Esophagus squamous epithelium (tissue), 5 donors: ENCODE results near the gene ADARB2. TPM values are rescaled to one million over a fixed set of nuclear protein-coding genes. Genes with fewer than 3 reads are reported as not detected.

Experiments
- DNase-seq: peaks from one replicate; lab custom pipeline; 2025; lab: John Stamatoyannopoulos, UW
- H3K27ac ChIP-seq, 4 donors: fragments of 200-600 bp; sonication (generic); one replicate each; pipeline ENCODE4 v1.5.1; 2016 to 2019; ENCODE audit warnings: mild to moderate bottlenecking in 1 of 4
- H3K27me3 ChIP-seq, 4 donors: fragments of 200-600 bp; sonication (generic); 1 replicate in 3 of 4; 2 replicates in 1 of 4; pipeline versions ENCODE4 v1.5.1 to v1.6.0; 2017 to 2021; ENCODE audit warnings: antibody characterized with exemption in 1 of 4
- H3K36me3 ChIP-seq, 3 donors: fragments of 200-600 bp; sonication (generic); one replicate each; pipeline ENCODE4 v1.5.1; 2016 to 2019
- H3K4me1 ChIP-seq, 3 donors: fragments of 200-600 bp; sonication (generic); one replicate each; pipeline ENCODE4 v1.5.1; 2017 to 2019
- H3K4me3 ChIP-seq, 4 donors: fragments of 200-600 bp; sonication (generic); 1 replicate in 3 of 4; 2 replicates in 1 of 4; pipeline ENCODE4 v1.5.1; 2016 to 2019; ENCODE audit warnings: mild to moderate bottlenecking in 2 of 4, moderate library complexity in 1 of 4
- H3K9me3 ChIP-seq, 3 donors: fragments of 200-600 bp; sonication (generic); one replicate each; pipeline ENCODE4 v1.5.1; 2016 to 2019
- CTCF ChIP-seq, 6 experiments: fragments of 450-650 bp in 4 of 6; fragments of 200-600 bp in 2 of 6; sonication (generic) in 2 of 6; IDR thresholded peaks; one replicate each; pipeline ENCODE4 v1.5.1; 2016 to 2019; ENCODE audit warnings: antibody characterized with exemption in 6 of 6, mild to moderate bottlenecking in 4 of 6, moderate library complexity in 4 of 6
- POLR2A ChIP-seq, 4 donors: fragments of 450-650 bp; IDR thresholded peaks; one replicate each; pipeline ENCODE4 v1.6.1; 2017; ENCODE audit warnings: antibody characterized with exemption in 4 of 4, mild to moderate bottlenecking in 4 of 4, moderate library complexity in 3 of 4
- WGBS, 2 donors: methylation state at CpG; one replicate each; pipeline ENCODE4 v1.1.5; 2018; 5-methylcytosine and 5-hydroxymethylcytosine counted together
- intact Hi-C: fragments of 100-400 bp; cut with DNase I; formaldehyde crosslinking; loops from one replicate; pipeline ENCODE4 v1.15.0; 2022
- total RNA-seq, 4 donors: library from RNA; depleted of rRNA; stranded (reverse); fragments of >200 nt; gene quantifications; one replicate each; pipeline ENCODE4 v1.1.0, GENCODE V29; 2016
- donor health status: DM: yes; HTN: yes; CAD: no.

Gene ADARB2
- total RNA-seq, 4 donors from 2014 or later = 0.21 to 3.5 (median 1.5) TPM

DNA sequence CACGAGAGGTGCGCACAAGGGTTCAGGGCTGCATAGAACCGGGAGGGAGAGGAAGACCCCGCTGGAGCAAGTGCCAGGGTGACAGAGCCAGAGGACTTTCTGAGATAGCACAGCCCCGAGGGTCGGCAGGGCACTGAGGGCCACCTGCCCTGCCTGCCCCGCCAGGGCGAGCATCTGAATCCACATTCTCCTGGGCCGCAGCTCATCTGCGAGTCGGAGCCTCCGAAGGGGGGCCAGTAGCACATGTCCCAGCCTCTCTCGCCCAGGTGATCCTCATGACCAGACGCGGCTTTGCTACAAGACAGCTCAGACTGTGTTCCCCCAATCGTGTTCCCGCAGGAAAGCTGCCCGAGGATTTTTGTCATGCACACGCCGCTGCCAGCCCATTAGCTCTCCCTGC, 71.2 kb downstream of the ADARB2 start:
- peaks cover 0 to 11% (median 0%) of the 10 kb centered on the region in 3 donors for H3K4me1 ChIP-seq
- DNase-seq = no peak
- H3K9me3 ChIP-seq = no peaks in the 10 kb centered on the region
- no peak overlapping the region for H3K27ac ChIP-seq
- H3K27me3 ChIP-seq = peaks cover 0 to 7% (median 0%) of the 10 kb centered on the region in 4 donors
- WGBS, 2 donors = 75 to 93% methylated on average over 8 to 9 of the region's 20 CpGs
- no peaks in the 10 kb centered on the region for H3K36me3 ChIP-seq
- TF ChIP-seq POLR2A (IDR thresholded peaks at IDR 0.05) (no peak), CTCF (IDR thresholded peaks at IDR 0.05) (no peak)
- no peak overlapping the region for H3K4me3 ChIP-seq
- intact Hi-C loops = no loop called here

- whole genome bisulfite sequencing, 2 donors = 89 to 95% methylated on average over 6 to 7 of the region's 10 CpGs
- Histone ChIP-seq H3K9me3 (no peaks in the 10 kb centered on the region), H3K27ac (no peak overlapping the region), H3K4me3 (no peak overlapping the region), H3K36me3 (no peaks in the 10 kb centered on the region), H3K27me3 (peaks cover 0 to 9% (median 0%) of the 10 kb centered on the region in 4 donors), H3K4me1 (peaks cover 0 to 6% (median 0%) of the 10 kb centered on the region in 3 donors)
- no peak for DNase-seq
- intact Hi-C loops = no loop called here
- TF ChIP-seq CTCF (IDR thresholded peaks at IDR 0.05) = no peak
- no peak for TF ChIP-seq POLR2A (IDR thresholded peaks at IDR 0.05)
These were observed 71.6 kb downstream of the ADARB2 start for GRCh38 chr10:1665681-1666080.

GRCh38 chr10:1665021-1665661, 72.2 kb downstream of the ADARB2 start:
- intact Hi-C loops = no loop called here
- DNase-seq = no peak
- no peaks in the 10 kb centered on the region for H3K9me3 ChIP-seq
- H3K36me3 ChIP-seq = no peaks in the 10 kb centered on the region
- H3K27ac ChIP-seq = no peak overlapping the region
- TF ChIP-seq CTCF (IDR thresholded peaks at IDR 0.05) (no peak), POLR2A (IDR thresholded peaks at IDR 0.05) (no peak)
- H3K4me1 ChIP-seq = peaks cover 0 to under 1% (median 0%) of the 10 kb centered on the region in 3 donors
- 85 to 87% methylated on average over 7 to 10 of the region's 20 CpGs for WGBS, 2 donors
- H3K27me3 ChIP-seq = peaks cover 0 to 9% (median 0%) of the 10 kb centered on the region in 4 donors
- H3K4me3 ChIP-seq = no peak overlapping the region

GRCh38 chr10:1664333-1664964, 72.9 kb downstream of the ADARB2 start:
- no peaks in the 10 kb centered on the region for H3K9me3 ChIP-seq
- 74 to 82% methylated on average over 6 to 13 of the region's 15 CpGs for WGBS, 2 donors
- intact Hi-C loops = no loop called here
- H3K27ac ChIP-seq = no peak overlapping the region
- no peak for TF ChIP-seq POLR2A (IDR thresholded peaks at IDR 0.05)
- H3K4me3 ChIP-seq = no peak overlapping the region
- no peaks in the 10 kb centered on the region for H3K4me1 ChIP-seq
- H3K36me3 ChIP-seq = no peaks in the 10 kb centered on the region
- H3K27me3 ChIP-seq = peaks cover 0 to 9% (median 0%) of the 10 kb centered on the region in 4 donors
- DNase-seq = no peak

DNA sequence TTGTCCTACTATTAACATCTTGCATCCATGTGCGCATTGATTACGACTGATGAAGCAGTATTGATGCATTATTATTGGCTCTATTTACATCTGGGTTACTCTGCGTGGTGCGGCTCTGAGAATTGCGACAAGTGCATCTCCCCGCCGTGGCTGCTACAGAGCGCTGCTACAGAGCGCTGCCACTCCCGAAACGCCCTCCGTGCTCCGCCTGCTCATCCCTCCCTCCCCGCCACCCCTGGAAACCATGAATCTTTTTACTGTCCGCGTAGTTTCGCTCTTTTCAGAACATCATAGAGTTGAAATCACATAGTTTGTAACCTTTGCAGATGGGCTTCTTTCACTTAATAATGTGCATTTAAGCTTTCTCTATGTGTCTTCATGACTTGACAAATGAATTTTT, 74.1 kb downstream of the ADARB2 start:
- intact Hi-C loops = no loop called here

More for the DNA sequence above, 74.1 kb downstream of the ADARB2 start:
- Histone ChIP-seq H3K27ac (no peak overlapping the region), H3K36me3 (no peaks in the 10 kb centered on the region), H3K27me3 (peaks cover 0 to 9% (median 0%) of the 10 kb centered on the region in 4 donors), H3K4me3 (no peak overlapping the region), H3K9me3 (no peaks in the 10 kb centered on the region), H3K4me1 (no peaks in the 10 kb centered on the region)
- no peak for DNase-seq
- 86 to 87% methylated on average over 17 of the region's 17 CpGs for WGBS, 2 donors
- TF ChIP-seq POLR2A (IDR thresholded peaks at IDR 0.05) (no peak), CTCF (IDR thresholded peaks at IDR 0.05) (no peak)
